GM12892 (cell line): ENCODE data around the gene ATP2B3.

Source experiments
- POLR2A ChIP-seq: IDR thresholded peaks from 2 replicates; pipeline ENCODE4 v1.6.1; 2011; ENCODE audit warnings: low read depth, low read length, control low read depth
- POLR2AphosphoS5 ChIP-seq: IDR thresholded peaks from 2 replicates; pipeline ENCODE4 v1.6.1; 2011; ENCODE audit warnings: low read depth, low read length, control low read depth
- TAF1 ChIP-seq: IDR thresholded peaks from 2 replicates; pipeline ENCODE4 v1.6.1; 2011; ENCODE audit warnings: low read depth, mild to moderate bottlenecking, control low read depth, low read length, borderline replicate concordance

GRCh38 chrX:153583433-153583832, 66.0 kb downstream of the ATP2B3 start:
- TF ChIP-seq TAF1, result no peak
- TF ChIP-seq POLR2A, result no peak
- no peak for TF ChIP-seq POLR2AphosphoS5
